Smooth muscle cell (in vitro differentiated cells): ENCODE data around the gene ELAC2. TPM values are rescaled to one million over a fixed set of nuclear protein-coding genes. Genes with fewer than 3 reads are reported as not detected.

ENCODE experiments used
- DNase-seq: peaks from one replicate; lab custom pipeline; 2025; ENCODE audit not compliant: unreplicated experiment; lab: John Stamatoyannopoulos, UW
- H2AFZ ChIP-seq: fragments of 200-600 bp; sonication (generic); 2 replicates; pipeline ENCODE4 v1.6.0; 2016; ENCODE audit warnings: antibody characterized with exemption, low read depth, mild to moderate bottlenecking
- H3F3A ChIP-seq: fragments of 200-600 bp; sonication (generic); 2 replicates; pipeline ENCODE4 v1.6.0; 2017; ENCODE audit warnings: antibody characterized with exemption, low read depth
- H3K27ac ChIP-seq: fragments of 200-600 bp; sonication (generic); 2 replicates; pipeline ENCODE4 v1.5.1; 2016; ENCODE audit warnings: low read depth, mild to moderate bottlenecking
- H3K27me3 ChIP-seq: fragments of 200-600 bp; sonication (generic); 2 replicates; pipeline ENCODE4 v1.6.1; 2016; ENCODE audit warnings: low read depth, mild to moderate bottlenecking
- H3K36me3 ChIP-seq: fragments of 200-600 bp; sonication (generic); 2 replicates; pipeline ENCODE4 v1.5.1; 2016; ENCODE audit warnings: low read depth
- H3K4me1 ChIP-seq: fragments of 200-600 bp; sonication (generic); 2 replicates; pipeline ENCODE4 v1.5.1; 2016; ENCODE audit warnings: low read depth
- H3K4me2 ChIP-seq: fragments of 200-600 bp; sonication (generic); 2 replicates; pipeline ENCODE4 v1.6.0; 2016; ENCODE audit warnings: mild to moderate bottlenecking
- H3K4me3 ChIP-seq: fragments of 200-600 bp; sonication (generic); 2 replicates; pipeline ENCODE4 v1.5.1; 2016; ENCODE audit warnings: mild to moderate bottlenecking
- H3K79me2 ChIP-seq: fragments of 200-600 bp; sonication (generic); 2 replicates; pipeline ENCODE4 v1.6.0; 2016; ENCODE audit warnings: low read depth, mild to moderate bottlenecking
- H3K9ac ChIP-seq: fragments of 200-600 bp; sonication (generic); 2 replicates; pipeline ENCODE4 v1.6.0; 2016; ENCODE audit warnings: low read depth
- H3K9me3 ChIP-seq: fragments of 200-600 bp; sonication (generic); replicated peaks from 2 replicates; pipeline ENCODE4 v1.5.1; 2016; ENCODE audit warnings: low read depth
- H4K20me1 ChIP-seq: fragments of 200-600 bp; sonication (generic); 2 replicates; pipeline ENCODE4 v1.6.0; 2016; ENCODE audit warnings: low read depth
- CTCF ChIP-seq: fragments of 200-600 bp; sonication (generic); IDR thresholded peaks from 2 replicates; pipeline ENCODE4 v1.5.1; 2017; ENCODE audit warnings: borderline replicate concordance, mild to moderate bottlenecking, antibody characterized with exemption; ENCODE audit not compliant: insufficient read depth, poor library complexity, severe bottlenecking
- WGBS: methylation state at CpG from one replicate; pipeline ENCODE4 v1.1.7; 2016; ENCODE audit warnings: low lambda C conversion rate; 5-methylcytosine and 5-hydroxymethylcytosine counted together
- polyA plus RNA-seq: library from polyadenylated mRNA; unstranded; fragments of >200 nt; fragmentation: Nextera tagmentation; extraction: Ambion mirVana; gene quantifications from 2 replicates; pipeline ENCODE4 v1.2.1, GENCODE V29; 2016
- total RNA-seq: library from RNA; depleted of rRNA; stranded (reverse); fragments of >200 nt; gene quantifications from 2 replicates; pipeline ENCODE4 v1.2.3, GENCODE V29; 2014

Gene ELAC2
- total and polyA plus RNA-seq, 2 experiments from 2014 or later = 29.4 to 31.1 TPM

- DNase-seq = no peak
- no peaks in the 10 kb centered on the region for H4K20me1 ChIP-seq
- no peaks in the 10 kb centered on the region for H3K79me2 ChIP-seq
- no peaks in the 10 kb centered on the region for H3K9me3 ChIP-seq
- no peak overlapping the region for H3K4me3 ChIP-seq
- TF ChIP-seq CTCF = no peak
- peaks cover 8% of the 10 kb centered on the region for H3K36me3 ChIP-seq
- no peaks in the 10 kb centered on the region for H3K4me1 ChIP-seq
- H3K4me2 ChIP-seq = no peak overlapping the region
- WGBS = 94% methylated on average over 19 of the region's 19 CpGs
- no peak overlapping the region for H2AFZ ChIP-seq
- H3K27ac ChIP-seq = no peak overlapping the region
- no peaks in the 10 kb centered on the region for H3K27me3 ChIP-seq
- no peaks in the 10 kb centered on the region for H3F3A ChIP-seq
- no peak overlapping the region for H3K9ac ChIP-seq
Measured at GRCh38 chr17:12994341-12995074, 23.3 kb downstream of the ELAC2 start.

GRCh38 chr17:12993631-12994030 is 24.2 kb downstream of the ELAC2 start:
- no peaks in the 10 kb centered on the region for H3K9me3 ChIP-seq
- no peaks in the 10 kb centered on the region for H4K20me1 ChIP-seq
- no peaks in the 10 kb centered on the region for H3K27me3 ChIP-seq
- no peaks in the 10 kb centered on the region for H3K4me1 ChIP-seq
- H3K4me3 ChIP-seq = no peak overlapping the region
- no peaks in the 10 kb centered on the region for H3F3A ChIP-seq
- peaks cover 8% of the 10 kb centered on the region for H3K36me3 ChIP-seq
- no peak overlapping the region for H3K4me2 ChIP-seq
- no peak overlapping the region for H2AFZ ChIP-seq
- no peak overlapping the region for H3K9ac ChIP-seq
- H3K79me2 ChIP-seq = no peaks in the 10 kb centered on the region
- no peak overlapping the region for H3K27ac ChIP-seq
- no peak for DNase-seq
- no peak for TF ChIP-seq CTCF
- 98% methylated on average over 14 of the region's 14 CpGs for WGBS

GRCh38 chr17:12992676-12993075 is 25.2 kb downstream of the ELAC2 start:
- Histone ChIP-seq H3K9ac (no peak overlapping the region), H3K27me3 (no peaks in the 10 kb centered on the region), H2AFZ (no peak overlapping the region), H3F3A (no peaks in the 10 kb centered on the region), H3K9me3 (no peaks in the 10 kb centered on the region), H3K27ac (no peak overlapping the region), H3K4me3 (no peak overlapping the region), H3K79me2 (no peaks in the 10 kb centered on the region), H3K4me2 (no peak overlapping the region), H4K20me1 (no peaks in the 10 kb centered on the region), H3K36me3 (peaks cover 8% of the 10 kb centered on the region), H3K4me1 (no peaks in the 10 kb centered on the region)
- WGBS = 97% methylated on average over 14 of the region's 14 CpGs
- TF ChIP-seq CTCF = no peak
- DNase-seq = no peak

- Histone ChIP-seq H3K36me3 (peaks cover 8% of the 10 kb centered on the region), H4K20me1 (no peaks in the 10 kb centered on the region), H3K27me3 (no peaks in the 10 kb centered on the region), H3K9ac (no peak overlapping the region), H3K9me3 (no peaks in the 10 kb centered on the region), H3K79me2 (no peaks in the 10 kb centered on the region), H3F3A (no peaks in the 10 kb centered on the region), H3K27ac (no peak overlapping the region), H3K4me2 (no peak overlapping the region), H2AFZ (no peak overlapping the region), H3K4me1 (peaks cover 4% of the 10 kb centered on the region), H3K4me3 (no peak overlapping the region)
- 95% methylated on average over 12 of the region's 12 CpGs for WGBS
- no peak for TF ChIP-seq CTCF
- no peak for DNase-seq
Measured at GRCh38 chr17:12990926-12991325, 26.9 kb downstream of the ELAC2 start.
